NT2/D1 (cell line): ENCODE data around the gene STXBP6.

Experiments
- DNase-seq: peaks from one replicate; pipeline ENCODE4 v3.0.0-alpha.2; 2011; ENCODE audit warnings: low read depth, low spot score
- H3K27me3 ChIP-seq: 2 replicates; pipeline ENCODE4 v1.6.0; 2011; ENCODE audit warnings: mild to moderate bottlenecking; ENCODE audit not compliant: insufficient read length, insufficient read depth
- H3K36me3 ChIP-seq: 2 replicates; pipeline ENCODE4 v1.6.1; 2011; ENCODE audit warnings: mild to moderate bottlenecking, low read length, mixed read lengths; ENCODE audit not compliant: insufficient read depth, insufficient read length
- H3K4me1 ChIP-seq: 2 replicates; pipeline ENCODE4 v1.5.1; 2011; ENCODE audit not compliant: insufficient read depth, insufficient read length
- H3K4me3 ChIP-seq: 2 replicates; pipeline ENCODE4 v1.5.1; 2011; ENCODE audit warnings: low read depth; ENCODE audit not compliant: insufficient read length
- H3K9ac ChIP-seq: 2 replicates; pipeline ENCODE4 v1.6.0; 2011; ENCODE audit warnings: low read depth; ENCODE audit not compliant: insufficient read length
- H3K9me3 ChIP-seq: 2 replicates; pipeline ENCODE4 v1.5.1; 2011; ENCODE audit warnings: mild to moderate bottlenecking, low read length; ENCODE audit not compliant: insufficient read depth
- SUZ12 ChIP-seq: IDR thresholded peaks from 2 replicates; pipeline ENCODE4 v1.6.1; 2011; ENCODE audit not compliant: insufficient read length, insufficient read depth; ENCODE audit errors: extremely low read depth
- YY1 ChIP-seq: IDR thresholded peaks from 2 replicates; pipeline ENCODE4 v1.6.1; 2011; ENCODE audit not compliant: insufficient read length, insufficient read depth
- ZNF274 ChIP-seq: IDR thresholded peaks from 2 replicates; pipeline ENCODE4 v1.6.1; 2011; ENCODE audit warnings: mild to moderate bottlenecking, low read depth, low read length

Gene STXBP6

DNA sequence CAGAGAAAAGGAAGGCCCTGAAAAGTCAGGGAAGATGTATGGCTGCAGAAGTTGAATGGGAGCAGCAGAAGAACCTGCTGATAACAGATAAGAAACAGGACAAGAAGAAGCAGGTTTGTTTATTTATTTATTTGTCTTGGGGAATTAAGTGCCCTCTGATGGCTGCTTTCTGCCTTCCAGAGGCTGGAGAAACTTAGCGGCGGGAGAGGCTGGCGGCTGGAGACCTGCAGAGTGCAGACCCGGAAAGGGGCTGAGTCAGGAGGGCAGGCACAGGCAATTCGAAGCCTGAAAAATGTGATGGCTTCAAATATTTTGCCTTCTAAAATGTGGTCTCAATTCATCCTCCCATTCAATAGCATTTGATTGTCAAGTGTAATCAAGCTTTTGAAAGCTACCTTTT, 247.7 kb downstream of the STXBP6 start:
- Histone ChIP-seq H3K36me3 (no peaks in the 10 kb centered on the region), H3K4me1 (no peaks in the 10 kb centered on the region), H3K27me3 (no peaks in the 10 kb centered on the region), H3K4me3 (no peak overlapping the region), H3K9ac (no peak overlapping the region), H3K9me3 (no peaks in the 10 kb centered on the region)
- no peak for DNase-seq
- TF ChIP-seq ZNF274 (no peak), YY1 (no peak), SUZ12 (no peak)

DNA sequence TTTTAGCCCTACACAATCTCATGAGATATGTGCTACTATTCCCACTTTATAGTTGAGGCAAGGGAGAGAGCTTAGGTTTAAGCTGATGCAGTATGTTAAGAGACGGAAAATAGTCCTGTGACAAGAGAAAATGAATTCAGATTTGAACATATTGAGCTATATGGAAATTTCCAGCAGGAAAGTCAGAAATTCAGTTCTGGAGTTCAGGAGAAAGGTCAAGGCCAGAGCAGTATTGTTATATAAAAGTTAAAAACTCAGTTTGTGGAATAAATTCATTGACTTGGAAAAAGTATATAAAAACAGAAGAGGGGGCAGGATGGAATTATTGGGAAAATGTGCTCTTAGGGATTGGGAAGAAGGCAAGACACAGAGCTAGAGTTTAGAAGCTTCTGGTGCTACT, 248.9 kb downstream of the STXBP6 start:
- no peaks in the 10 kb centered on the region for H3K9me3 ChIP-seq
- TF ChIP-seq ZNF274 (no peak), SUZ12 (no peak), YY1 (no peak)

DNA sequence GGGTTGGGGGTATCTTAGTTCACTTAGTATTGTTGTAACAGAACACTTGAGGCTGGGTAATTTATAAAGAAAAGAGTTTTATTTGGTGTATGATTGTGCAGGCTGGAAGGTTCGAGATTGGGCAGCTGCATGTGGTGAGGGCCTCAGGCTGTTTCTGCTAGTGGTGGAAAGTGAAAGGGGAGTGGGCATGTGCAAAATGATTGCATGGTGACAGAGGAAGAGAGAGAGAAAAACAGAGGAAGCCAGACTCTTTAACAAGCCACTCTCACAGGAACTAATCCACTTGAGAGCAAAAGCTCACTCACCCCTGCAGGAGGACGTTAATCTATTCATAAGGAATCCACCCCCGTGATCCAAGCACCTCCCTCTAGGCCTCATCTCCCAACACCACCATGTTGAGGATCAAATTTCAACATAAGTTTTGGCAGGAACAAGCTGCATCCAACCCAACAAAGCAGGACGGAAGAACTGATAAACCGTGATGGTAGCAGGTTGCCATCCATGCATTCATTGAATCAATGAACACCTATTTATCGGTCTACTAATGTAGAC, 251.0 kb downstream of the STXBP6 start:
- no peak for DNase-seq
- Histone ChIP-seq H3K9ac (no peak overlapping the region), H3K27me3 (no peaks in the 10 kb centered on the region), H3K36me3 (no peaks in the 10 kb centered on the region), H3K4me3 (no peak overlapping the region), H3K4me1 (no peaks in the 10 kb centered on the region), H3K9me3 (no peaks in the 10 kb centered on the region)
- TF ChIP-seq YY1 (no peak), ZNF274 (no peak), SUZ12 (no peak)

More for the DNA sequence above, 248.9 kb downstream of the STXBP6 start:
- no peak for DNase-seq
- no peaks in the 10 kb centered on the region for H3K4me1 ChIP-seq
- H3K4me3 ChIP-seq, result no peak overlapping the region
- no peaks in the 10 kb centered on the region for H3K27me3 ChIP-seq
- H3K36me3 ChIP-seq, result no peaks in the 10 kb centered on the region
- H3K9ac ChIP-seq, result no peak overlapping the region

DNA sequence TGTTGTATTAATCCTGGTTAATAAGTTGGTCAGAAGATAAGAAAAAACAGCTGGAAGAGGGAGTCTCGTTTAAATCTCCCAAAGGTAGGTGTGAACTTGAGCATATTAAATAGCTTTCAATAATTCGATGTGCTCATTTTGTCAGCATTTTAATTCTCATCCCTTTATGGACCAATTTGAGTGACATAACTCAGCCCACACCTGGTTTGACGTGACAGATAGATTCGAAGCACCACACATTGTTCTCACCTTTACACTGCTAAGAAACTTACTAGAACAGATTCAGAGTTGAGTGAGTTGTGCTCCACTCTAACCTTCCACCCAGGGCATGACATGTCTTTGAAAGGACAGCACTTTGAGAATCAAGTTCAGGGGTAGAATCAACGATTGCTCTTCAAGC, 254.5 kb downstream of the STXBP6 start:
- TF ChIP-seq SUZ12 (no peak), YY1 (no peak), ZNF274 (no peak)
- H3K27me3 ChIP-seq, result no peaks in the 10 kb centered on the region
- H3K4me1 ChIP-seq, result no peaks in the 10 kb centered on the region
- no peak overlapping the region for H3K4me3 ChIP-seq
- no peaks in the 10 kb centered on the region for H3K36me3 ChIP-seq
- H3K9me3 ChIP-seq, result no peaks in the 10 kb centered on the region
- H3K9ac ChIP-seq, result no peak overlapping the region
- no peak for DNase-seq

DNA sequence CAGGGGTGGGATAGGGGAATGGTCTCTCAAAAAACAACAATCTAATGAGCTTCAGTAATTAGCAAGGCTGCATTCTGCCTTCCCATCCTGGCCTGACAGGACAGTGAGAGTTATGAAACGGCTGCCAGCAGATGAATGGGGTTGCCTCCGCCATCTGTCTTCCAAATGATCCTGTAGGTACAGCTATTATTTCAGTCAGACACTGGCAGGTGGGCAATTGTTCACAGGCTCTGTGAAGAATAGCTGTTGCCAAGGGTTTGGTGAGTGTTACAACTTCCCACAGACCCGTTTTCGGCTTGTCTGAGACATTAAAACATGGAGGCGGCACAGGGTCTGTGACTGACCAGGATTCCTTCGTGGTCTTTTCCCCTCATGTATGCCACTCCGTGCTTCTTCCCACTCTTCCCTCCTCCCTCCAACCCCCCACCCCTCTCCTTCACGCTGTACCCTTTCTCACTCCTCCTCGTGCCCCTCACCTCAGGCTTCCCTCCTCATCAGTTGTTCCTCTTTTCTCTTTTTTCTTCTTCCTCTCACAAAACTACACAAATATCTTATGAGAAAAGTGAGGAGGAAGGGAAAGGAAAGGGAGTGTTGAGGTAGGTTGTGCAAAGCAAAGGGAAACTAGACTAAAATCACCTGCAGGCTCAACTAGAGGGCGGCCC, 255.2 kb downstream of the STXBP6 start:
- Histone ChIP-seq H3K36me3 (no peaks in the 10 kb centered on the region), H3K9ac (no peak overlapping the region), H3K9me3 (no peaks in the 10 kb centered on the region), H3K4me1 (no peaks in the 10 kb centered on the region), H3K4me3 (no peak overlapping the region), H3K27me3 (no peaks in the 10 kb centered on the region)
- no peak for DNase-seq
- TF ChIP-seq YY1, result no peak
- no peak for TF ChIP-seq SUZ12
- TF ChIP-seq ZNF274, result no peak

DNA sequence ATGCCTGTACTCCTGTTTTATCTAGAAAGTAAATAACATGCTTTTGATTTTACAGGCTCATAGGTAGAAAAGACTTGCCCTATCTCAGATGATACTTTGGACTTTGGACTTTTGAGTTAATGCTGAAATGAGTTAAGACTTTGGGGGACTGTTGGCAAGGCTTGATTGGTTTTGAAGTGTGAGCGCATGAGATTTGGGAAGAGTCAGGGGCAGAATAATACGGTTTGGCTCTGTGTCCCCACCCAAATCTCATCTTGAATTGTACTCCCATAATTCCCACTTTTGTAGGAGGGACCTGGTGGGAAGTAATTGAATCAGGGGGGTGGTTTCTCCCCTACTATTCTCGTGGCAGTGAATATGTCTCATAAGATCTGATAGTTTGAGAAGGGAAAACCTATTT, 259.8 kb downstream of the STXBP6 start:
- H3K4me3 ChIP-seq, result no peak overlapping the region
- DNase-seq, result no peak
- H3K9ac ChIP-seq, result no peak overlapping the region

DNA sequence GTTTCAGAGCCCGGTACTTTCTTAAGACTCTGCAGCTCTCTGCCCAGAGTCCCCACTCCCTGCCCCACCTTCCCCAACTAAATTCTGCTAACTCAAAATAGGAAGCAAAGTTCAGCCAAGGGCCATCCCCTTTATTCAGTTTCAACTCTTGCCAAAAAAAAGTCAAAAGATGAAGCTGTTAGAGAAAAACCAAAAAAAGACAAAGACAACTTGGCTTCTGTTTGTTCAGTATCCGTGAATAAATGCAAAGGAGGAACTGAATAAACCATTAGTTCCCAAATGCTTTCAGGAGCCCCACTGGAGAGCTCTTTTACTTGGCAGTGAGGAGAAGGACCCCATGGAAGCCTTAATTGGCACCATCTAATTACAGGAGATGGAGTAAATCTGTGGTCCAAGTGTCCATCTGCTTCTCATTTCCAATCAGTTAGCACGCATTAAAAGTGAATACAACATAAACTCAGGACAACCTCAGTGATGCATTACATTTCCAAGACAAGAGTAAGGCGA, 260.5 kb downstream of the STXBP6 start:
- no peaks in the 10 kb centered on the region for H3K36me3 ChIP-seq
- no peaks in the 10 kb centered on the region for H3K27me3 ChIP-seq
- H3K4me1 ChIP-seq, result no peaks in the 10 kb centered on the region
- no peak for TF ChIP-seq ZNF274
- TF ChIP-seq YY1, result no peak
- no peak for TF ChIP-seq SUZ12
- no peak overlapping the region for H3K9ac ChIP-seq
- H3K9me3 ChIP-seq, result no peaks in the 10 kb centered on the region
- DNase-seq, result no peak
- H3K4me3 ChIP-seq, result no peak overlapping the region

More for the DNA sequence above, 259.8 kb downstream of the STXBP6 start:
- Histone ChIP-seq H3K9me3 (no peaks in the 10 kb centered on the region), H3K36me3 (no peaks in the 10 kb centered on the region), H3K4me1 (no peaks in the 10 kb centered on the region), H3K27me3 (no peaks in the 10 kb centered on the region)
- no peak for TF ChIP-seq ZNF274
- no peak for TF ChIP-seq SUZ12
- TF ChIP-seq YY1, result no peak
